OCI-LY3 (cell line): ENCODE results near the gene ALG5.

ENCODE experiments used
- EZH2phosphoT487 ChIP-seq: fragments of 200-600 bp; shearing (Covaris generic); IDR thresholded peaks from 2 replicates; pipeline ENCODE4 v1.6.1; 2018; ENCODE audit warnings: antibody characterized with exemption, mixed run types, low read depth
- TF ChIP-seq, protein P1 (sequence below): fragments of 200-600, 300-600 bp; sonication (generic); IDR thresholded peaks from 2 replicates; pipeline ENCODE4 v1.5.1; 2014; ENCODE audit warnings: antibody characterized with exemption, low read length, low read depth

GRCh38 chr13:37047846-37048245, 48.7 kb upstream of the ALG5 start:
- TF ChIP-seq, protein P1, sequence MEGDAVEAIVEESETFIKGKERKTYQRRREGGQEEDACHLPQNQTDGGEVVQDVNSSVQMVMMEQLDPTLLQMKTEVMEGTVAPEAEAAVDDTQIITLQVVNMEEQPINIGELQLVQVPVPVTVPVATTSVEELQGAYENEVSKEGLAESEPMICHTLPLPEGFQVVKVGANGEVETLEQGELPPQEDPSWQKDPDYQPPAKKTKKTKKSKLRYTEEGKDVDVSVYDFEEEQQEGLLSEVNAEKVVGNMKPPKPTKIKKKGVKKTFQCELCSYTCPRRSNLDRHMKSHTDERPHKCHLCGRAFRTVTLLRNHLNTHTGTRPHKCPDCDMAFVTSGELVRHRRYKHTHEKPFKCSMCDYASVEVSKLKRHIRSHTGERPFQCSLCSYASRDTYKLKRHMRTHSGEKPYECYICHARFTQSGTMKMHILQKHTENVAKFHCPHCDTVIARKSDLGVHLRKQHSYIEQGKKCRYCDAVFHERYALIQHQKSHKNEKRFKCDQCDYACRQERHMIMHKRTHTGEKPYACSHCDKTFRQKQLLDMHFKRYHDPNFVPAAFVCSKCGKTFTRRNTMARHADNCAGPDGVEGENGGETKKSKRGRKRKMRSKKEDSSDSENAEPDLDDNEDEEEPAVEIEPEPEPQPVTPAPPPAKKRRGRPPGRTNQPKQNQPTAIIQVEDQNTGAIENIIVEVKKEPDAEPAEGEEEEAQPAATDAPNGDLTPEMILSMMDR = no peak
- TF ChIP-seq EZH2phosphoT487 = no peak
